ENCODE results near the gene GSKIP.

The GSKIP gene

GRCh38 chr14:96364962-96365361 is 1.6 kb downstream of the GSKIP start:
- no peak overlapping the region for H3K9ac ChIP-seq (ENCODE audit: low read length)

GRCh38 chr14:96368534-96368933 is 5.2 kb downstream of the GSKIP start:
- H4K20me1 ChIP-seq (ENCODE audit: insufficient read depth, low read length) = 0 out of 2 replicates have a peak, but pooled peaks cover 3% of the 10 kb centered on the region
- TF ChIP-seq EZH2phosphoT487 (IDR thresholded peaks at IDR 0.05; ENCODE audit: low read depth) = no peak

More at GRCh38 chr14:96364962-96365361, 1.6 kb downstream of the GSKIP start:
- Histone ChIP-seq H3K4me1 (ENCODE audit: low read length) (peaks cover 17% of the 10 kb centered on the region), H4K20me1 (ENCODE audit: insufficient read depth, low read length) (0 out of 2 replicates have a peak, but pooled peaks cover 3% of the 10 kb centered on the region), H3K27ac (ENCODE audit: low read length) (no peak overlapping the region), H3K9me3 (ENCODE audit: insufficient read depth, low read length) (no peaks in the 10 kb centered on the region), H3K4me3 (ENCODE audit: low read length) (no peak overlapping the region), H2AFZ (ENCODE audit: low read depth, low read length) (no peak overlapping the region), H3K27me3 (ENCODE audit: low read depth, low read length) (no peaks in the 10 kb centered on the region), H3K4me2 (ENCODE audit: low read length) (peak overlapping the region; percentile 95), H3K79me2 (ENCODE audit: low read length) (peaks cover 49% of the 10 kb centered on the region), H3K36me3 (replicated peaks; ENCODE audit: low read depth, low read length) (no peaks in the 10 kb centered on the region)
- TF ChIP-seq EZH2phosphoT487 (IDR thresholded peaks at IDR 0.05; ENCODE audit: low read depth) (no peak), CTCF (IDR thresholded peaks at IDR 0.05; ENCODE audit: low read depth, low read length) (no peak)

GRCh38 chr14:96370528-96370927 is 7.2 kb downstream of the GSKIP start:
- Histone ChIP-seq H2AFZ (ENCODE audit: low read depth, low read length) (no peak overlapping the region), H3K4me3 (ENCODE audit: low read length) (no peak overlapping the region), H3K36me3 (replicated peaks; ENCODE audit: low read depth, low read length) (no peaks in the 10 kb centered on the region), H3K9me3 (ENCODE audit: insufficient read depth, low read length) (no peaks in the 10 kb centered on the region), H3K4me2 (ENCODE audit: low read length) (no peak overlapping the region), H3K27ac (ENCODE audit: low read length) (no peak overlapping the region), H3K9ac (ENCODE audit: low read length) (no peak overlapping the region), H3K4me1 (ENCODE audit: low read length) (no peaks in the 10 kb centered on the region), H3K27me3 (ENCODE audit: low read depth, low read length) (no peaks in the 10 kb centered on the region), H3K79me2 (ENCODE audit: low read length) (peaks cover 12% of the 10 kb centered on the region), H4K20me1 (ENCODE audit: insufficient read depth, low read length) (0 out of 2 replicates have a peak, but pooled peaks cover 3% of the 10 kb centered on the region)
- TF ChIP-seq EZH2phosphoT487 (IDR thresholded peaks at IDR 0.05; ENCODE audit: low read depth) (no peak), CTCF (IDR thresholded peaks at IDR 0.05; ENCODE audit: low read depth, low read length) (no peak)

More at GRCh38 chr14:96368534-96368933, 5.2 kb downstream of the GSKIP start:
- H2AFZ ChIP-seq (ENCODE audit: low read depth, low read length) = no peak overlapping the region
- H3K36me3 ChIP-seq (replicated peaks; ENCODE audit: low read depth, low read length) = no peaks in the 10 kb centered on the region
- H3K79me2 ChIP-seq (ENCODE audit: low read length) = peaks cover 28% of the 10 kb centered on the region
- H3K9ac ChIP-seq (ENCODE audit: low read length) = no peak overlapping the region
- H3K4me1 ChIP-seq (ENCODE audit: low read length) = peaks cover 8% of the 10 kb centered on the region
- no peak overlapping the region for H3K27ac ChIP-seq (ENCODE audit: low read length)
- no peak overlapping the region for H3K4me2 ChIP-seq (ENCODE audit: low read length)
- no peak overlapping the region for H3K4me3 ChIP-seq (ENCODE audit: low read length)
- H3K9me3 ChIP-seq (ENCODE audit: insufficient read depth, low read length) = no peaks in the 10 kb centered on the region
- H3K27me3 ChIP-seq (ENCODE audit: low read depth, low read length) = no peaks in the 10 kb centered on the region

- no peak for TF ChIP-seq EZH2phosphoT487 (IDR thresholded peaks at IDR 0.05; ENCODE audit: low read depth)
- no peak for TF ChIP-seq CTCF (IDR thresholded peaks at IDR 0.05; ENCODE audit: low read depth, low read length)
- peaks cover 10% of the 10 kb centered on the region for H3K79me2 ChIP-seq (ENCODE audit: low read length)
Observed at GRCh38 chr14:96373538-96373937, 10.2 kb downstream of the GSKIP start.

More at GRCh38 chr14:96373538-96373937, 10.2 kb downstream of the GSKIP start:
- Histone ChIP-seq H4K20me1 (ENCODE audit: insufficient read depth, low read length) (0 out of 2 replicates have a peak, but pooled peaks cover 1% of the 10 kb centered on the region), H3K36me3 (replicated peaks; ENCODE audit: low read depth, low read length) (no peaks in the 10 kb centered on the region), H3K9ac (ENCODE audit: low read length) (no peak overlapping the region), H3K27ac (ENCODE audit: low read length) (no peak overlapping the region), H3K4me3 (ENCODE audit: low read length) (no peak overlapping the region), H3K4me1 (ENCODE audit: low read length) (no peaks in the 10 kb centered on the region), H3K4me2 (ENCODE audit: low read length) (no peak overlapping the region), H3K9me3 (ENCODE audit: insufficient read depth, low read length) (no peaks in the 10 kb centered on the region), H2AFZ (ENCODE audit: low read depth, low read length) (no peak overlapping the region), H3K27me3 (ENCODE audit: low read depth, low read length) (no peaks in the 10 kb centered on the region)

Measured in OCI-LY3 (cell line).